HK-2 (cell line): Measurements from ENCODE around the gene GAPDH.
"Not testable (repeated sequence)": the region's sequence is repeated elsewhere in the genome, so short reads cannot be mapped to it uniquely, and the experiment has no call there.

Experiments used
- DNase-seq: peaks from one replicate; pipeline ENCODE4 v3.0.0-alpha.2; 2018; ENCODE audit not compliant: unreplicated experiment

GAPDH gene

GRCh38 chr12:6546016-6546415 lies 11.7 kb downstream of the GAPDH start:
- DNase-seq = no peak

GRCh38 chr12:6547566-6547965 lies 13.2 kb downstream of the GAPDH start:
- no peak for DNase-seq

- DNase-seq = peak; percentile 73
Observed at GRCh38 chr12:6547987-6548386, 13.7 kb downstream of the GAPDH start.

GRCh38 chr12:6548556-6548955 lies 14.2 kb downstream of the GAPDH start:
- DNase-seq = no peak

- no peak for DNase-seq
Observed at GRCh38 chr12:6548966-6549683, 14.8 kb downstream of the GAPDH start.

GRCh38 chr12:6549684-6550151 lies 15.4 kb downstream of the GAPDH start:
- no peak for DNase-seq

GRCh38 chr12:6550294-6551062 lies 16.2 kb downstream of the GAPDH start:
- DNase-seq = no peak

GRCh38 chr12:6551063-6551461 lies 16.7 kb downstream of the GAPDH start:
- DNase-seq = no peak

- no peak for DNase-seq
Observed at GRCh38 chr12:6551496-6552139, 17.3 kb downstream of the GAPDH start.

GRCh38 chr12:6552140-6552551 lies 17.8 kb downstream of the GAPDH start:
- DNase-seq = no peak

- no peak for DNase-seq
Observed at GRCh38 chr12:6553051-6553868, 18.9 kb downstream of the GAPDH start.

- peak; percentile 82 for DNase-seq
Observed at GRCh38 chr12:6554168-6555017, 20.1 kb downstream of the GAPDH start.

- no peak for DNase-seq
Observed at GRCh38 chr12:6555018-6555691, 20.8 kb downstream of the GAPDH start.

GRCh38 chr12:6556496-6556817 lies 22.1 kb downstream of the GAPDH start:
- DNase-seq = not testable (repeated sequence)

GRCh38 chr12:6556857-6557256 lies 22.5 kb downstream of the GAPDH start:
- DNase-seq = no peak

GRCh38 chr12:6558014-6558760 lies 23.9 kb downstream of the GAPDH start:
- not testable (repeated sequence) for DNase-seq

GRCh38 chr12:6559500-6559899 lies 25.2 kb downstream of the GAPDH start:
- DNase-seq = no peak

GRCh38 chr12:6560501-6561205 lies 26.3 kb downstream of the GAPDH start:
- DNase-seq = no peak

GRCh38 chr12:6562881-6563280 lies 28.6 kb downstream of the GAPDH start:
- DNase-seq = no peak
